ENCODE measurements around the gene METTL2A.
"Not testable (repeated sequence)": the region's sequence is repeated elsewhere in the genome, so short reads cannot be mapped to it uniquely, and the experiment has no call there.

The METTL2A gene

GRCh38 chr17:62423647-62424461 is at the start of gene METTL2A:
Gene METTL2A, plus strand, starts transcription at chr17:62423897. Its CDS starts 6 bp downstream, at chr17:62423903.
- DNase-seq (ENCODE audit: low read depth in 2 of 2) = peak; percentile 65 to 68

- no peak for DNase-seq (ENCODE audit: low read depth in 2 of 2)
Observed at GRCh38 chr17:62380253-62380652, 43.4 kb upstream of the METTL2A start, which contains the start of gene EFCAB3. Gene EFCAB3, plus strand, starts transcription at chr17:62380553. Its CDS starts 2,427 bp downstream, at chr17:62382980.

GRCh38 chr17:62381561-62381960 is 42.1 kb upstream of the METTL2A start:
- no peak for DNase-seq (ENCODE audit: low read depth in 2 of 2)

GRCh38 chr17:62388856-62389255 is 34.8 kb upstream of the METTL2A start:
- DNase-seq (ENCODE audit: low read depth in 2 of 2) = no peak

- no peak for DNase-seq (ENCODE audit: low read depth in 2 of 2)
Observed at GRCh38 chr17:62392908-62393307, 30.8 kb upstream of the METTL2A start.

GRCh38 chr17:62398891-62399290 is 24.8 kb upstream of the METTL2A start:
- DNase-seq (ENCODE audit: low read depth in 2 of 2) = no peak

- no peak for DNase-seq (ENCODE audit: low read depth in 2 of 2)
Observed at GRCh38 chr17:62405451-62405850, 18.2 kb upstream of the METTL2A start.

- not testable (repeated sequence) for DNase-seq (ENCODE audit: low read depth in 2 of 2)
Observed at GRCh38 chr17:62413090-62413489, 10.6 kb upstream of the METTL2A start.

GRCh38 chr17:62426214-62426613 is 2.5 kb downstream of the METTL2A start:
- not testable (repeated sequence) for DNase-seq (ENCODE audit: low read depth in 2 of 2)

GRCh38 chr17:62435251-62435650 is 11.6 kb downstream of the METTL2A start:
- DNase-seq (ENCODE audit: low read depth in 2 of 2) = not testable (repeated sequence)

- not testable (repeated sequence) for DNase-seq (ENCODE audit: low read depth in 2 of 2)
Observed at GRCh38 chr17:62441181-62441580, 17.5 kb downstream of the METTL2A start.

- no peak for DNase-seq (ENCODE audit: low read depth in 2 of 2)
Observed at GRCh38 chr17:62444063-62444462, 20.4 kb downstream of the METTL2A start.

GRCh38 chr17:62445791-62446190 is 22.1 kb downstream of the METTL2A start:
- not testable (repeated sequence) for DNase-seq (ENCODE audit: low read depth in 2 of 2)

GRCh38 chr17:62452195-62452594 is 28.5 kb downstream of the METTL2A start:
- not testable (repeated sequence) for DNase-seq (ENCODE audit: low read depth in 2 of 2)

GRCh38 chr17:62453041-62453440 is 29.3 kb downstream of the METTL2A start:
- not testable (repeated sequence) for DNase-seq (ENCODE audit: low read depth in 2 of 2)

- not testable (repeated sequence) for DNase-seq (ENCODE audit: low read depth in 2 of 2)
Observed at GRCh38 chr17:62453656-62454055, 30.0 kb downstream of the METTL2A start.

- DNase-seq (ENCODE audit: low read depth in 2 of 2) = not testable (repeated sequence)
Observed at GRCh38 chr17:62454111-62454510, 30.4 kb downstream of the METTL2A start.

- DNase-seq (ENCODE audit: low read depth in 2 of 2) = no peak
Observed at GRCh38 chr17:62456016-62456415, 32.3 kb downstream of the METTL2A start.

GRCh38 chr17:62458483-62458882 is 34.8 kb downstream of the METTL2A start:
- not testable (repeated sequence) for DNase-seq (ENCODE audit: low read depth in 2 of 2)

- not testable (repeated sequence) for DNase-seq (ENCODE audit: low read depth in 2 of 2)
Observed at GRCh38 chr17:62464422-62464821, 40.7 kb downstream of the METTL2A start.

- not testable (repeated sequence) for DNase-seq (ENCODE audit: low read depth in 2 of 2)
Observed at GRCh38 chr17:62465271-62465670, 41.6 kb downstream of the METTL2A start.

- peak; percentile 31 to 46 for DNase-seq (ENCODE audit: low read depth in 2 of 2)
Observed at GRCh38 chr17:62470666-62471379, 47.1 kb downstream of the METTL2A start.
